Right renal cortex interstitium (tissue), 3 donors: ENCODE data around the gene KIF17. TPM values are rescaled to one million over a fixed set of nuclear protein-coding genes. Genes with fewer than 3 reads are reported as not detected.

Experiments
- DNase-seq, 3 donors: peaks; one replicate each; pipeline ENCODE4 v3.0.0-alpha.2; 2013; ENCODE audit warnings: low read depth in 3 of 3, low spot score in 2 of 3
- polyA plus RNA-seq, 3 donors: library from polyadenylated mRNA; unstranded; fragments of 120-200 nt; gene quantifications; one replicate each; pipeline ENCODE4 v1.2.1, GENCODE V29; 2013; ENCODE audit not compliant: insufficient read length in 3 of 3

KIF17 gene
- polyA plus RNA-seq, 3 donors: 3.5 to 4.9 (median 3.9) TPM

DNA sequence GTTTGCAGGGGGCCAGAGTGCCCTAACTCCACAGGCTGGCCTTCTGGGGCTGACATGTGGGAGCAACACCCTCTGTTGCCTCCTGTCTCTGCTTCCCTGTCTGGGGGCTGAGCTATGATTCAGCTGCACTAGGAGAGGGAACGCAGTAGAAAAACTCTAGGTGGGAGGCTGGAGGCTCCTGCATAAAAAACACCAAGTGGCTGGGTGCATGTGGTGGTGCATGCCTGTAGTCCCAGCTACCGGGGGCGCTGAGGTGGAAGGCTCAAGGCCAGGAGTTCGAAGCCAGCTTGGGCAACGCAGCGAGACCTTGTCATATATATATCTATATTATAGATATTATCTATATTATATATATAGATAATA is 5.6 kb downstream of the KIF17 start:
- no peak for DNase-seq

DNA sequence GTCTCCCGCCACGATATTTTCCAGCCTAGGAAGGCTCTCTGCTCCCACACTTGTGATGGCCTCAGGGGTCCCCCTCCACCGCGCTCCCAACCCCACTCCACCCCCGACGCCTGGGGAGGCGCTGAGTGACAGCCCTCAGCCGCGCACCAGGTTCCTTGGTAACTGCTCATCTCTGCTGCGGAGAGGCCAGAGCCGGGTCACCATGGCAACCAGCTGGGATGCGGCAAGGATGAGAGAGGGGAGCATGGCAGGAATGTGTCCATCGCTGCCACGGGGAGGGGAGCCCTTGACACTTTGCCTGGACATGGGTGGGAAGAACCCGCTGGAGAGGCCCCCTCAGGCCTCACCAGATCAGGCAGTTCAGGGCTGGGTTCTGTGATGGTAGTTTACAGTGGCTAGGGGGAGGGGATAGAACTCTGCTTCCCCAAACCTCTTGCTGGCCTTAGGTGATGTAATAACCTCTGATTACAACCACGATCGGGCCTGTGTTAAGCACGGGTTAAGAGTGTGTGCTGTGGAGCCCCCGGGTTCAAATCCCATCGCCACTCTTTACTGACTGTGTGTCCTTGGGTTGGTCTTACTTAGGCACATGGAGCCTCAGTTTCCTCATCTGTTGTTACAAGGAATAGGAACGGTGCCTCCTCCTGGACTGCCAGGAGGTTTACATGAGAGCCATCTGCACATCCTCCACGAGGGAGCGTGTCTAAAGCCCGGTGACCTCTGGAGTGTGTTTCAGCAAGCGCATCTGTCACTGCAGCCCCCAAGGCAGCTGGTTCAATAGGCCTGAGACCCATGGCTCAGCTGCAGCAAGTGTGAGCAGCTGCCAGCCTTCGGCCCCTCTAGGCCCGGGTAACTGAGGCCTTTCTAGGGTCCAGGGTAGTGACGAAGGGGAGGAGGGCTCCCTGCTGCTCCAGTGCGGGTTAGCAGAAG is 6.3 kb downstream of the KIF17 start:
- DNase-seq: no peak

DNA sequence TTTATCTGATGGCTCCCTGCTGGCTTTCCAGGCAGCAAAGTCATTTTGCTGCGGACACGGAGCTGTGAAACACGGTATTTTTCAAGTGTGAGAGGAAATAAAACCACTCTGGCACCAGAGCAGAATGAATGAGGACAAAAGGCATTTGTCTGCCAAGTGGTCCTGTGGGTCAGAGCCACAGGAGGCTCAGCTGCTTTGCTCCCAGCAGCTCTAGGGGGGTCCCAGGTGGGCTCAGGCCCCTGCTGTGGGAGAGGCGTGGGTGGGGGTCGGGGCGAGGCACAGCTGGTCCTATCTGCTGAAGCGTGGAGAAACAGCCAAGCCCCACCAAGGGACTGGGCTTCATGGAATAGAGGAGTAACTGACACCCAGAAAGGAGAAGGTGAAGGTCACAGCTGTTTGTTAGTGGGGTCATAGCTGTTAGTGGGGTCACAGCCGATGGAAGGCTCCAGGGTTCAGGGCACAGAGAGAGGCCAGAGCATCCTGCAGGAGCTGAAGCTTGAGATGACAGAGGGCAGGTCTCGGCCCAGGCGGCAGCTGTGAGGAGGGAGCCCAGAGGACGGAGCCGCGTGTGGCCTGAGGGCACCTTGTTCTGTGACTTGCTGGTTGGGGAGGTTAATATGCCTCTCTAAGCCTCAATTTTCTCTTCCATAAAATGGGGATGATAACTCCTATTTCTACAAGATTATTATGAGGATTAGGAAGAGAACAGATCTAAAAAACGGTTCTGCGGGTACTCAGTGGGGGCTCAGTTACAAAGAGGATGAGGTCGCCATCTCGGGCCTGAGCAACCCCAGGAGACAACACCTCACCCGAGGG is 7.1 kb downstream of the KIF17 start:
- no peak for DNase-seq

DNA sequence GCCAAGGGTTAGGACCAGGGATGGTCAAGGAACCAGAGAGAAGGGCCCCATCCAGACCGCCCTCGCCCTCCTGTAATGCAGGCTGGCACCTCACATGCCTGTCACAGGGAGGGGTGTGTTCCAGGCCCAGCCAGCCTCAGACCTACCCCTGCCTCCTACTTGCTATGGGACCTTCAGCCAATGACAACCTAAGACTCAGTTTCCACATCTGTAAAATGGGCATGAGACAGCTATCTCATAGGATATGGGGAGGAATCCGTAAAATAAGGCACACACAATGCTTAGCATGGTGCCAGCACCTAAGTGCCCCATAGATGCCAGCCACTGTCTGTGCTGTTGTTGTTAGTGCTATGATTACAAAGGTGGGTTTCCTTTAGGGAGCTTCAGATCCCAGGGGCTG is 7.9 kb downstream of the KIF17 start:
- DNase-seq: no peak

DNA sequence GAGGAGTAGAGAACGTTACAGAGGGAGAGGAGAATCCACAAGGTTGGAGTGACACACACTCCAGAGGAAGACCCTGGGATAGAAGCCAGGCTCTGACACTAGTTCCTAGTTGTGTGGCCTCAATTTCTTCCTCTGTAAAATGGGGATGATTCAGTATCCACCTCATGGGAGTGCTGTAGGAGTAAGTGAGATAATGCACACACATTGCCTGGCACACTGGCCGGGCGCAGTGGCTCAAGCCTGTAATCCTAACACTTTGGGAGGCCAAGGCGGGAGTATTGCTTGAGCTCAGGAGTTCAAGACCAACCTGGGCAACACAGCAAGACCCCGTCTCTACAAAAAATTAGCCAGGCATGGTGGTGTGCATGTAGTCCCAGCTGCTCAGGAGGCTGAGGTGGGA is 8.9 kb downstream of the KIF17 start:
- DNase-seq: no peak

DNA sequence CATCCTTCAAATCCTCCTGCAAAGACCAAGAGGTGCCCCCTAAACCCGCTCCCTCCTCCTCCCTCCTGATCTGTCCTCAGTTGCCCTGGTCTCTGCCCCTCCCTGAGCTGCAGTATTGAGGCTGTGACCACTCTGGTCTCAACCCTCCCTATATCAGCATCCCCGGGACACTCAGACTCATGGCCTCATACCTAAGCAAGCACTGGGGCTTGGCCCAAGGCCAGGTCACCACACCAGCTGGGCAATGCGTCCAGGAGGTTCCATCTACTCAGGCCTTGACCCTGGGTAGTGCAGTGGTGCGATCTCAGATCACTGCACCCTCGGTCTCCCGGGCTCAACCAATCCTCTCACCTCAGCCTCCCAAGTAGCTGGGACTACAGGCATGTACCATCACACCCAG is 9.8 kb downstream of the KIF17 start:
- DNase-seq: no peak

DNA sequence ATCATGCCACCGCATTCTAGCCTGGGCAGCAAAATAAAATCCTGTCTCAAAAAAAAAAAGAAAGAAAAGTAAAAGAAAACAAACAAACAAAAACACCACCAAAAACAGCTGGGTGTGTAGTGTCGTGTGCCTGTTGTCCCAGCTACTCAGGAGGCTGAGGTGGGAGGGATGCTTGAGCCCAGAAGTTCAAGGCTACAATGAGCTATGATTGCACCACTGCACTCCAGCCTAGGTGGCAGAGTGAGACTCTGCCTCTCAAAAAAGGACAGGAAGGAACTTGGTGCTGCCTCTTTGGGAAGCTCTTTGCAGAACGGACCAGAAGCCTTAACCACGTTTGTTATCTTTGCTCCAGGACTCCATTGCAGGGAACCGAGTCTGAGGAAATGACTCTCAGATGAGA is 11.0 kb downstream of the KIF17 start:
- DNase-seq: no peak

DNA sequence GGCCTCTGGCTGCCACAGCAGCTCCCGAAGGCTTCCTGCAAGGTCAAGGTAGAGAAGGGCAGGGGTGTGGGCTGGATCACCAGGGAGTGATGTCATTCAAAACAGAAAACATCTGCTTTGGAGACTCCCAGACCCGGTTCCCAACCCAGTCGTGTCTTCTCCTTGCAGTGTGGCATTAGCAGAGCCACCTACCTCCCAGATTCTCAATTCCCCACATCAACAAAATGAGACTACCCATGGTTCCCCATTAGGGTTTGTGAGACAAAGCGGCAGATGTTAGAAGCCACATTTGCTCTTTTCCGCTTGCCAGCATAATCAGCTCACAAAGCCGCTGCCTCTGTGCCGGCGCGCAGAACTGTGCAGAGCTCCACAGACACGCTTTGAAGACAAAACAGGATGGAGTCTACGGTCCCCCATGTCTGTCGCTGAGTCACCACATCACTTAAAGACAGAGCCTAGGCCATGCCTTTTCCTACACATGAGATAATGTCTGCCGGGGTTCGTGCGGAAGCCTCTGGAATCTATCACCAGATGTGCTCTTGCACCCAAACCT is 12.5 kb downstream of the KIF17 start:
- DNase-seq: no peak

DNA sequence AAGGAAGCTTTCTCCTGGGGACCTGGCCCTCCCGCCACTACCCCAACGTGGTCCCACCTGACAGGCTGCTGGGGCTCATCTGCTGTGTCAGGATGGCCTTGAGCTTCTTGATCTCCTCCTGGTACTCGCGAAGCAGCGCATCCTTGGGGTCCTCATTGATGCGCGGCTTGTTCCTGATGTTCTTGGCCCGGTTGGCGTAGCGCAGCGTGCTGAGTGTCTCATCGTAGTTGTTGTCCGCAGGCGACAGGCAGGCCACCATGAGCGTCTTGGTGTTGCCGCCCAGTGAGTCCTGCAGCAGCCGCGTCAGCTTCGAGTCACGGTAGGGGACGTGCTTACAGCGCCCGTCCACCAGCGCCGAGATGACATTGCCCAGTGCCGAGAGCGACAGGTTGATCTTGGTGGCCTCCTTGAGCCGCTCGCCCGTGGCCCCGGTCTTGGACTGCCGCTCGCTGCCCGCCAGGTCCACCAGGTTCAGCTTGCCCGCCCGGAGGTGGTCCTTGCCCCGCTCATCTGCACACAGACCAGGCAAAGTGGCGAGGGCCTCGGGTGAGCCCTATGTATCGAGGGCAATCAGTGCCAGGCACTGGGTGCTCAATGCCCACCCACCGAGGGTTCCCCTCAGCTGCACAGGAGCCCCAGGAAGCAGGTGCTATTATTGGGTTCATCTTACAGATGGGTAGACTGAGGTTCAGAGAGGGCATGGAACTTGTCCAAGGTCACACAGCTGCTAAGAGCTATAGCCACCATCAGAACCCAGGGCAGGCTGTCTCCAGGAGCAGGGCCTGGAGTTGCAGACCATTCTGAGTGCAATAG is 13.2 kb downstream of the KIF17 start:
- DNase-seq: no peak

DNA sequence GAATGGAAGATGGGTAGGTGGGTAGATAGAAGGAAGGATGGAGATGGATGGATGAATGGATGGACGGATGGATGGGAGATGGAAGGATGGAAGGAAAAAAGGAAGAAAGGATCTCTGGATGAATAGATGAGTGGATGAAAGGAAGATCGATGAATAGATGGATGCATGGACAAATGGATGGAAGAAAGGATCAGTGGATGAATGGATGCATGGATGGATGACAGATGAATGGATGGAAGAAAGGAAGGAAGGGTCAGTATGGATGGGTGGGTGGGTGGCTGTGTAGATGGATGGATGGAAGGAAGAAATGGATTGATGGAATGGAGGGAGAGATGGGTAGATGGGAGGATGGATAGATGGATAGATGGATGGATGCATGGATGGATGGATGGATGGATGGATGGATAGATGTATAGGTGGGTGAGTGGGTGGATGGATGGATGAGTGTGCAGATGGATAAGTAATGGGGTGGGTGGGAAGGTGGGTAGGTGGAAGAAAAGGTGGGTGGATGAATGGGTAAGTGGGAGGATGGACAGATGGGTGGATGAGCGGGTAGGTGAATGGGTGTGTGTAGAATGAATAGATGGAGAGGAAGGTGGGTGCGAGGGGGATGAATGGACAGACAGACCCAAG is 14.6 kb downstream of the KIF17 start:
- DNase-seq: no peak

DNA sequence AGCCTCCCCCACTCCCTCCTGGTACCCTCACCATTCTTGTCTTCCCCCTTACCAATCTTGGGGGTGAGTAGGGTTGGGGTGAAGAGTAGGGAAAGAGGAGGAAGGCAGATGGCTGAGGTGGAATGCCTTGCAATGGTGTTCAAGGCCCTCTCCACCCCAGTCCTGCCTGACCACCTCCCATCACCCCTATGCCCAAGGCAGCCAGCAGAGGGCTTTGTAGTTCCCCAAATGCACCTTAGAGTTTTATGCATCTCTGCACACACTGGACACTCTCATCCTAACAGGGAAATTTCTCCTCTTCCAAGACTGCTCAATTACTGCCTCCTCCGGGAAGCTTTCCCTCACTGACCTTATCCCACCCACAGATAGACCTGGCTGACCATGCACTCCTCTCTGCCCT is 15.4 kb downstream of the KIF17 start:
- DNase-seq: no peak

DNA sequence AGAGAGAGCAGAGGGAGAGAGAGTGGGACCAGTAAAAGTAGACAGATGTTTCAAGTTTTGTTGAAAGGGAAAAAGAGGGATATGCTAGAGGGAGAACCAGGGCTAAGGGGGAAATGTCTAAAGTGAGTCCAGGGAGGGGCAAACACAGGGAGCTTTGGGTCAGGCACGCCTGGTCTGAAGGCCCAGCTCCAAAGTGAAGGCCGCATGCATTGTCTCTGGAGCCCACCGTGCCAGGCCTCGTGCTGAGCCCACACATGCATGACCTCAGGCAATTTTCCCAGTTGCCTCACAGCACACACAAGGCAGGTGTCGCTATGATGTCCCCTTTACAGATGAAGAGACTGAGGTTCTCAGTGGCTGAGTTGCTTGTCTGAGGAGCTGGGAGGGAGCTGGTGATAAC is 16.0 kb downstream of the KIF17 start:
- DNase-seq: no peak

DNA sequence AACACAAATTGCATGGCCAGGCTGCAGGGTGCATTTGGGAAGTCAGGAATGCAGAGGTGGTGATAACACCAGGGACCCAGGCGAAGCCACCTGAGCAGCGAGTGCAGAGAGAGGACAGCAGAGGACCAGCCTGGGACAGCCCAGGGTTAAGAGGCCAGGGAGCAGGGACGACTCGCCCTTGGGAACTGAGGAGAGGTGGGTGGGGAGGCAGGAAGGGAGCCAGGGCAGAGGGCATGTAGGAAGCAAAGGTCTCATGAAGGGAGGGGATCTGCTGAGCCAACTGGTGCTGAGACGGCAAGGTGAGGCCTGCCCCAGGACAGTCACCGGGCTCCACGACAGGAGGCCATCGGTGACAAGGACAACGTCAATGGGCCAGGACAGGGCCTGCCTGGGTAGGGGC is 16.4 kb downstream of the KIF17 start:
- DNase-seq: no peak

DNA sequence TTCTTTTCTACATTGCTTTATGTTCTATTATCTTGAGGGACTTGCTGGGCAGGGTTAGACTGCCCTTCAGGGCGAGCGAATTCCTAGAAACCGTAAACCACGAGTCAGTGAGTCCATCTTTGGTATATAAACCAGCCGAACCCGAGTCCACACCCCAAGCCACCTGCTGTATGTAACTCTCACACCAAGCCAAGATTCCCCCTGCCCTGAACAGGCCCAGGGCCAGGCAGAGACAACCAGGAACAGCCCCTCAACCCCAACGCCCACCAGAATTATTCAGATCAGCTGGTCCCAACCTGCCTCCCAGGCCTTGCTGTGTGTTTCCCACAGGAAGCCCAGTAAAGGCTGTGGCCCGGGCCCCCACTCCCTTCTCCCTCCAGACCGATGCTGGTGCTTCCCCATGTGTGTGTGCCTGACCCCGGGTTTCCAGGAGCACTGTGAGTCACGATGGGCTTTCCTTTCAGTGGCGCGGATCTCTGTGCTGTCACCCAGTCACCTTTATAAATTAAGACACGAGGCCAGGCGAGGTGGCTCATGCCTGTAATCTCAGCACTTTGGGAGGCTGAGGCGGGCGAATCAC is 17.1 kb downstream of the KIF17 start:
- no peak for DNase-seq

DNA sequence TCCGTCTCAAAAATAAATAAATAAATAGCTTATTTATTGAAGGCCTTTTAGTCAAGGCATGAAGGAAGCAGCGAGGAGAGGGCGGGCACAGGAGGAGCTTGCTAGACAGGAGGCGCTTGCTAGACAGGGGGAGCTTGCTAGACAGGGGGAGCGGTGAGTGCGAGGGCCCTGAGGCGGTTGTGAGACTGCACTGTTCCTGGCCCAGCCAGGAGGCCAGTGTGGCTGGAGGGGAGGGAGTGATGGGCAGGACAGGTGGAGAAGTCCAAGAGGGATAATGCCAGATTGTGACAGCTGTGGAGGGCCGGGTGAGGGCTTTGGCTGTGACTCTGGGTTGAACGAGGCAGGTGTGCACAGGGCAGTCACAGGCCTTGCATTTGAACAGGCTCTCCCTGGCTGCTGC is 18.2 kb downstream of the KIF17 start:
- no peak for DNase-seq

DNA sequence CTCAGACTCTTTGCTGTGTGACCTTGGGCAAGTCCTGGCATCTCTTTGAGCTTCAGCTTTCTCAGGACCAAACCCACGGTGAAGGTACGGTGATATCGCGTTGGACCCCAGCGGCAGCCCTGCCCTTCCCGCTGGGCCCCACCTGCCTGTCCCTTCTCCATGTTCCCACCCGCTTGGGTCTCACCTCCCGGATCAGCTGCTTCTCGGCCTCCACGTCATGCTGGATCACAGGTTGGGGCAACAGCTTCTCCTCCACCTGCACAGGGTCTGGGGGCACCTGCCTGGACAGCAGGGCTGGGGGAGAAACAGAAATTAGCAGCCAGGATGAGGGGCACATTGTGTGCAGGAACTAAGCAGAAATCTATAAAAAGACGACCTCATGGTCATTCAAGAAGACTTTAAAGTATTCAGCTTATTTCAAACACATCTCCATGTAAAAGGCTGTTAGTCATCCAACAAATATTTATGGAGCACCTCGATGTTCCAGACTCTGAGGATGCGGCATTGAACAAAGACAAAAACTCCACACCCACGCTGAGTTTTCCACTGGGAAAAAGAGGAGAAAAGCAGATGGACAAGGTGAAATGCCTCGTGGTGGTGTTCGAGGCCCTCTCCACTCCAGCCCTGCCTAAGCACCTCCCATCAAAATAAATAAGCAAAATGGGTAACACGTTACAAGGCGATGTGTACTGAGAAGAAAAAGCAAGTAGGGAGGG is 19.5 kb downstream of the KIF17 start:
- no peak for DNase-seq

DNA sequence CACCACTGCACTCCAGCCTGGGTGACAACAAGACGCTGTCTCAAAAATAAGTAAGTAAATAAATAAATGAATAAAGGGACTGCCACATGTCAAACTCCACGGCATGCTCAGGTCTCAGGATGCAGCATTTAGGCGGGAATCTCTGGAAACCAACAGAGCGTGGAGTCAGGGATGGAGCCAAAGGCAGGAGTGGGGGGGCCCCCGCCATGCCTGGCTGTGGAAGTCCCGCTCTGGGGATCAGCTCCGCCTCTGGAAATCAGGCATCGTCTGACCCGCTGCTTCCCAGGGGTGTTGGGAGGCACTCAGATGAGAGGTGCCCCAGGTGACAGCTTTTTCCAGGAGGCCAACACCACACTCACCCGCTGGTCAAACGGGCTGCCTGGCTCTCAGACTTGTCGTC is 20.2 kb downstream of the KIF17 start:
- DNase-seq: no peak

DNA sequence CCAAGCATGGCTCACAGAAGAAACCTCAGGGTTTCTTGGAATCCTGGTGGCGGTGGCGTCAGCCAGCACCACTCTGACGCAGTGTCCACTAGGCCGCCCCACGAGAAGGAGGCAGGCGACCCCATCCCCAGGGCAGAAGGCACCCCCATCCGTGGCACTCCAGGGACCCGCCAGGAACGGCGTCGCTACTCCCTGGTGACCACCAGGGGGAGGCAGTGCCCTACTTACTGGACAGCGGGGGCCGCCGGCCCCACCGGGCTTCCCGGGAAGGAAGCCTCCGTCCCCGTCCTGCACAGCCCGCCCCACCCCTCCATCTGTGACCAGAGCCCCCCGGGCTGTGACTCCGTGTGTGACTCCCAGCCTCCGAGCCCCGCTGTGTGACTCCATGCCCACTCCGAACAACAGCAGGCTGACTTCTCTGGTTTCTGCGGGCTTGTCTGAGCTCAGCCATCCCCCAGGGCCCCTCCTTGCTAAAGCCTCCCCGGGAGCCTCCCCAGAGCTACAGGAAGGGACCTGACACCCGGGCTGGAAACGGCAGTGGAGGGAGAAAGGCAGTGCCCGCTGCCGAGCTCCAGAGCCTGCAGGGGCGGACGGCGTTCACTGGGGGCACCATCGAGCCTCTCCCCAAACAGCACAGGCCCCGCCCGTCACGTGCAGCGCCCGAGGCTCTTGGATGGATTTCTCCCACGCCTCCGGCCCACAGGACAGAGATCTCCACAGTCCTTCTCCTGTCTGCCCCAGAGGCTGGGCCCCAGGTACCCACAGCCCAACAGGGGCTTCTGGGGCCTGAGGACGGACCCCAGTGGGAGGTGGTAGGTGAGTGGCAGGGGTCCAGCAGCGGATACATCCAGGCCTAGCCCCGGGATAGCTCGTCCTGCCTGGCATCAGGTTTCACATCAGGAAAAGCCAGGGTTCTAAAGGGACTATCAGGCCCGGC is 21.1 kb downstream of the KIF17 start:
- peak; percentile 72 to 81 (median 77) for DNase-seq
